HepG2 (cell line): ENCODE results near the gene LENEP. TPM values are rescaled to one million over a fixed set of nuclear protein-coding genes. Genes with fewer than 3 reads are reported as not detected.
A peak's percentile ranks its signal among the peaks of the same experiment; 100 is the strongest.

Source experiments
- AKAP8 ChIP-seq: sonication (generic); formaldehyde crosslinking; IDR thresholded peaks from 2 replicates; pipeline ENCODE4 v1.5.1; 2020; ENCODE audit warnings: mild to moderate bottlenecking, missing genetic modification reagents
- ARNTL ChIP-seq: sonication (generic); formaldehyde crosslinking; IDR thresholded peaks from 2 replicates; pipeline ENCODE4 v1.4.0; 2020; ENCODE audit warnings: mild to moderate bottlenecking, missing genetic modification reagents
- KLF11 ChIP-seq: IDR thresholded peaks from 2 replicates; pipeline ENCODE4 v1.6.1; 2016; ENCODE audit warnings: missing compliant biosample characterization
- MIER2 ChIP-seq: IDR thresholded peaks from 2 replicates; pipeline ENCODE4 v1.6.1; 2016; ENCODE audit warnings: missing biosample characterization, missing genetic modification reagents
- NAIF1 ChIP-seq: sonication (generic); formaldehyde crosslinking; IDR thresholded peaks from 2 replicates; pipeline ENCODE4 v1.5.0; 2020; ENCODE audit warnings: mild to moderate bottlenecking, missing genetic modification reagents, borderline replicate concordance
- RBFOX2 ChIP-seq: fragments of 200-400 bp; formaldehyde crosslinking; IDR thresholded peaks from 2 replicates; pipeline ENCODE4 v1.6.1; 2017; ENCODE audit warnings: low read depth, mild to moderate bottlenecking, low read length
- REPIN1 ChIP-seq: sonication (generic); formaldehyde crosslinking; IDR thresholded peaks from 2 replicates; pipeline ENCODE4 v1.8.0; 2022; ENCODE audit warnings: missing genetic modification reagents, low read depth, mild to moderate bottlenecking, borderline replicate concordance
- STAT6 ChIP-seq: sonication (generic); formaldehyde crosslinking; IDR thresholded peaks from 2 replicates; pipeline ENCODE4 v1.4.0; 2020; ENCODE audit warnings: missing genetic modification reagents, mild to moderate bottlenecking, borderline replicate concordance
- TBL1XR1 ChIP-seq: fragments of 150-350 bp; IDR thresholded peaks from 2 replicates; pipeline ENCODE4 v1.6.1; 2014; ENCODE audit warnings: borderline replicate concordance, low read length; ENCODE audit not compliant: partially characterized antibody
- U2AF1 ChIP-seq: fragments of 200-400 bp; formaldehyde crosslinking; optimal IDR thresholded peaks from 2 replicates; pipeline ENCODE3; 2017; ENCODE audit warnings: mild to moderate bottlenecking, low read depth, low read length
- ZNF256 ChIP-seq: sonication (generic); formaldehyde crosslinking; conservative IDR thresholded peaks from 2 replicates; pipeline ENCODE4 v1.4.0; 2020; ENCODE audit warnings: missing genetic modification reagents
- ZNF710 ChIP-seq: sonication (generic); formaldehyde crosslinking; IDR thresholded peaks from 2 replicates; pipeline ENCODE4 v1.5.0; 2020; ENCODE audit warnings: mild to moderate bottlenecking, missing genetic modification reagents, borderline replicate concordance
- polyA plus RNA-seq, 8 experiments: library from polyadenylated mRNA; depleted of rRNA in 3 of 8; stranded (reverse) in 7 of 8; unstranded in 1 of 8; fragments of >200 nt; fragmentation: Illumina TruSeq in 4 of 8; extraction: Trizol in 4 of 8; gene quantifications; 2 replicates each; pipeline versions ENCODE4 v1.2.1 to v1.2.3, GENCODE V29; 2011 to 2016; ENCODE audit warnings: low read depth in 4 of 8, missing spikeins in 1 of 8, mixed read lengths in 1 of 8; ENCODE audit not compliant: insufficient read depth in 1 of 8
- total RNA-seq, 5 experiments: library from RNA; depleted of rRNA; stranded (reverse); fragments of >200 nt; fragmentation: Illumina TruSeq; extraction: Trizol; gene quantifications; 2 replicates each; pipeline ENCODE4 v1.2.3, GENCODE V29; 2016; ENCODE audit warnings: low read depth in 1 of 5
- TF ChIP-seq, protein P1 (sequence below): sonication (generic); formaldehyde crosslinking; conservative IDR thresholded peaks from 2 replicates; pipeline ENCODE4 v1.8.1; 2023; ENCODE audit warnings: missing genetic modification reagents
- TF ChIP-seq, protein P2 (sequence below): sonication (generic); formaldehyde crosslinking; IDR thresholded peaks from 2 replicates; pipeline ENCODE4; 2020; ENCODE audit warnings: missing genetic modification reagents, mild to moderate bottlenecking, borderline replicate concordance
- TF ChIP-seq, protein P3 (sequence below): sonication (generic); formaldehyde crosslinking; IDR thresholded peaks from 2 replicates; pipeline ENCODE4 v1.4.0; 2020; ENCODE audit warnings: missing genetic modification reagents

LENEP gene
- total and polyA plus RNA-seq, 2 of the 13 experiments (the other 11 are each of a cell fraction or from before 2014, with no cell fraction given): 0.29 TPM; not detected in 1

- TF ChIP-seq, protein P1, sequence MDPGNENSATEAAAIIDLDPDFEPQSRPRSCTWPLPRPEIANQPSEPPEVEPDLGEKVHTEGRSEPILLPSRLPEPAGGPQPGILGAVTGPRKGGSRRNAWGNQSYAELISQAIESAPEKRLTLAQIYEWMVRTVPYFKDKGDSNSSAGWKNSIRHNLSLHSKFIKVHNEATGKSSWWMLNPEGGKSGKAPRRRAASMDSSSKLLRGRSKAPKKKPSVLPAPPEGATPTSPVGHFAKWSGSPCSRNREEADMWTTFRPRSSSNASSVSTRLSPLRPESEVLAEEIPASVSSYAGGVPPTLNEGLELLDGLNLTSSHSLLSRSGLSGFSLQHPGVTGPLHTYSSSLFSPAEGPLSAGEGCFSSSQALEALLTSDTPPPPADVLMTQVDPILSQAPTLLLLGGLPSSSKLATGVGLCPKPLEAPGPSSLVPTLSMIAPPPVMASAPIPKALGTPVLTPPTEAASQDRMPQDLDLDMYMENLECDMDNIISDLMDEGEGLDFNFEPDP (CRISPR knock-in tag): no peak
- TF ChIP-seq REPIN1 (CRISPR knock-in tag): no peak
- TF ChIP-seq RBFOX2: peak; percentile 36; the same call in 1 of the 2 replicates
- 0 out of 2 replicates have a peak, but pooled peaks have one; percentile 26 for TF ChIP-seq ZNF710 (CRISPR knock-in tag)
- TF ChIP-seq, protein P2, sequence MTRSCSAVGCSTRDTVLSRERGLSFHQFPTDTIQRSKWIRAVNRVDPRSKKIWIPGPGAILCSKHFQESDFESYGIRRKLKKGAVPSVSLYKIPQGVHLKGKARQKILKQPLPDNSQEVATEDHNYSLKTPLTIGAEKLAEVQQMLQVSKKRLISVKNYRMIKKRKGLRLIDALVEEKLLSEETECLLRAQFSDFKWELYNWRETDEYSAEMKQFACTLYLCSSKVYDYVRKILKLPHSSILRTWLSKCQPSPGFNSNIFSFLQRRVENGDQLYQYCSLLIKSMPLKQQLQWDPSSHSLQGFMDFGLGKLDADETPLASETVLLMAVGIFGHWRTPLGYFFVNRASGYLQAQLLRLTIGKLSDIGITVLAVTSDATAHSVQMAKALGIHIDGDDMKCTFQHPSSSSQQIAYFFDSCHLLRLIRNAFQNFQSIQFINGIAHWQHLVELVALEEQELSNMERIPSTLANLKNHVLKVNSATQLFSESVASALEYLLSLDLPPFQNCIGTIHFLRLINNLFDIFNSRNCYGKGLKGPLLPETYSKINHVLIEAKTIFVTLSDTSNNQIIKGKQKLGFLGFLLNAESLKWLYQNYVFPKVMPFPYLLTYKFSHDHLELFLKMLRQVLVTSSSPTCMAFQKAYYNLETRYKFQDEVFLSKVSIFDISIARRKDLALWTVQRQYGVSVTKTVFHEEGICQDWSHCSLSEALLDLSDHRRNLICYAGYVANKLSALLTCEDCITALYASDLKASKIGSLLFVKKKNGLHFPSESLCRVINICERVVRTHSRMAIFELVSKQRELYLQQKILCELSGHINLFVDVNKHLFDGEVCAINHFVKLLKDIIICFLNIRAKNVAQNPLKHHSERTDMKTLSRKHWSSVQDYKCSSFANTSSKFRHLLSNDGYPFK (CRISPR knock-in tag): no peak
- TF ChIP-seq ARNTL (CRISPR knock-in tag): no peak
- no peak for TF ChIP-seq STAT6 (CRISPR knock-in tag)
- no peak for TF ChIP-seq MIER2
- TF ChIP-seq, protein P3, sequence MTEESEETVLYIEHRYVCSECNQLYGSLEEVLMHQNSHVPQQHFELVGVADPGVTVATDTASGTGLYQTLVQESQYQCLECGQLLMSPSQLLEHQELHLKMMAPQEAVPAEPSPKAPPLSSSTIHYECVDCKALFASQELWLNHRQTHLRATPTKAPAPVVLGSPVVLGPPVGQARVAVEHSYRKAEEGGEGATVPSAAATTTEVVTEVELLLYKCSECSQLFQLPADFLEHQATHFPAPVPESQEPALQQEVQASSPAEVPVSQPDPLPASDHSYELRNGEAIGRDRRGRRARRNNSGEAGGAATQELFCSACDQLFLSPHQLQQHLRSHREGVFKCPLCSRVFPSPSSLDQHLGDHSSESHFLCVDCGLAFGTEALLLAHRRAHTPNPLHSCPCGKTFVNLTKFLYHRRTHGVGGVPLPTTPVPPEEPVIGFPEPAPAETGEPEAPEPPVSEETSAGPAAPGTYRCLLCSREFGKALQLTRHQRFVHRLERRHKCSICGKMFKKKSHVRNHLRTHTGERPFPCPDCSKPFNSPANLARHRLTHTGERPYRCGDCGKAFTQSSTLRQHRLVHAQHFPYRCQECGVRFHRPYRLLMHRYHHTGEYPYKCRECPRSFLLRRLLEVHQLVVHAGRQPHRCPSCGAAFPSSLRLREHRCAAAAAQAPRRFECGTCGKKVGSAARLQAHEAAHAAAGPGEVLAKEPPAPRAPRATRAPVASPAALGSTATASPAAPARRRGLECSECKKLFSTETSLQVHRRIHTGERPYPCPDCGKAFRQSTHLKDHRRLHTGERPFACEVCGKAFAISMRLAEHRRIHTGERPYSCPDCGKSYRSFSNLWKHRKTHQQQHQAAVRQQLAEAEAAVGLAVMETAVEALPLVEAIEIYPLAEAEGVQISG (CRISPR knock-in tag): peak; percentile 32; the same call in 1 of the 2 replicates
- 0 out of 2 replicates have a peak, but pooled peaks have one; percentile 42 for TF ChIP-seq AKAP8 (CRISPR knock-in tag)
- no peak; the same call in 1 of the 2 replicates for TF ChIP-seq NAIF1 (CRISPR knock-in tag)
- no peak for TF ChIP-seq U2AF1
- no peak for TF ChIP-seq KLF11 (CRISPR knock-in tag)
- TF ChIP-seq ZNF256 (CRISPR knock-in tag): no peak
- no peak for TF ChIP-seq TBL1XR1
Observed at GRCh38 chr1:154970631-154971340, 22.6 kb upstream of the LENEP start, which contains the start of gene SHC1 (continued).
